Measurements from ENCODE around the gene SH3BP4.

The SH3BP4 gene

DNA sequence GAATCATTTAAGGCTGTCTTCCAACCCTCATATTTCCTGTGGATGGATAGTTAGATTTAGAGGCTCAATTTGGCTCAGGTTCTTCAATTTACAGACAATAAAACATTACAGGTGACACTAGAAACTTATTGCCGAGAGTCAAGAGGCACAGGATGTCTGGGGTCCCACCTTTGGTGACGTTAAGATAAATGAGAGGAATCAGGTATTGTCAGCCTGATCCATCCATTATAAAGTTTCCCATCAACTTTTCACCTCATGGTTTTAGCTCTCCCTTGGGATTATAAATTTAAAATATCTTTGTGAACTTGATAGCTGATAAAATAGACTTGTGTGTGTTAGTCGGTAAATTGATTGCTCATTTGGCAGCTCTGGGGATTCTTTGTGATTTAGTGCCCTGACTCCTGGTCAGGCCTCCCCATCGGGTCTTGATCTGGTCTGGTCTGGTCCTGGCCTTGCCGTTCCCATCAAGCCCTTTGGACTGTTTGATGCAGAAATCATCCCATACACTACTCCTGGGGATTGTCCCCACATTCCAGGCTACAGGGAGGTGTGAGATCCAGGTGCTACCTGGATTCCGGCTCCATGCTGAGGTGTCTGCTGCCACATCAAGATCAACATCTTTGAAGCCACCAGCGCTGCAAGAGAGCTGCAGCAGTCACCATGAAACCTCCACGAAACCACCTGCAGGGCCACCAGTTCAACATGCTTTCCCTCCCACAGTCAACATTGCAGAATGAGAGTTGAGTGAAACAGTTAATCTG, 130.9 kb downstream of the SH3BP4 start:
- TF ChIP-seq Cebpa-rat (IDR thresholded peaks at IDR 0.05): no peak
- H3K9me3 ChIP-seq: peaks cover 29% of the 10 kb centered on the region
- H3K27ac ChIP-seq: no peak overlapping the region
- H3K36me3 ChIP-seq: no peaks in the 10 kb centered on the region
- no peaks in the 10 kb centered on the region for H4K20me1 ChIP-seq
- no peak overlapping the region for H3K9ac ChIP-seq
- no peaks in the 10 kb centered on the region for H3K27me3 ChIP-seq
- no peak overlapping the region for H3K4me3 ChIP-seq
- H3K4me2 ChIP-seq: no peak overlapping the region
- no peaks in the 10 kb centered on the region for H3K4me1 ChIP-seq

DNA sequence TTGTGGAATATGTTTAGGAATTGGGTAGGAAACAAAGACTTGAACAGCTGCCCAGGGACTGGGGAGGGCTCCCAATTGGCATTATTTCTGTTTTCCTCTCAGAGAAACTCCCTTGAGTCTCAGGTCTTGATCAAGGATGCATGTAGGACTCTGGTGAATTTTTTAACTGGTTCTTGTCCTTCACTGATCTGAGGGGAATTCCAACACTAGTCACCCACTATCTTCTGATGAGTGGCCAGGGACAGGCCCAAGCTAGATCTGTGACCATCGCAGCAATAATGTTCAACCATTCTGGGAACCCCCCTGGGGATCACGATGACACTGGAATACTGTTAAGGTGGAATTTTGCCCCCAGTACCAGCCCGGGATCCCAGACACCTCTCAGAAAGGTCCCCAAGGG, 132.0 kb downstream of the SH3BP4 start:
- no peaks in the 10 kb centered on the region for H3K4me1 ChIP-seq
- no peak overlapping the region for H3K9ac ChIP-seq
- H3K4me3 ChIP-seq: no peak overlapping the region
- H3K36me3 ChIP-seq: no peaks in the 10 kb centered on the region
- peaks cover 29% of the 10 kb centered on the region for H3K9me3 ChIP-seq
- no peak overlapping the region for H3K27ac ChIP-seq
- no peaks in the 10 kb centered on the region for H4K20me1 ChIP-seq
- H3K27me3 ChIP-seq: no peaks in the 10 kb centered on the region
- H3K4me2 ChIP-seq: no peak overlapping the region
- TF ChIP-seq Cebpa-rat (IDR thresholded peaks at IDR 0.05): no peak

DNA sequence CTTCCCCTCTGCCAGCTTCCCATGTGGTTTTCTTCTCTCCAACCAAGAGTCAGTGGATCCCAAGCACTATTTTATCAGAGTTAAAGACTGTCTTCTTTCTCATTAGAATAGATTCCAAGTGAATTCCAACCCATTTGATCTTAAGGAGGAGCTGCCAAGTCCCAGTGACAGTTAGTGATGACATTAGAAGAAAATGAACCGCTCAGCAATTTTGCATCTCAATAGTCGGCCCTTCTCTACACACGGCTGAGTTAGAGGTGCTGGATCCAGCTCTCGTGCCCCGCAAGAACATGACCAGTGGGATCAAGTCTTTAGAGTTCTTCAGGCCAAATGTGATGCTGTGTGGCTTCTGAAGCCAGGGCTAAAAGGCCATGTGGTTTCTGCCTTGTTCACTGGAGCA, 132.6 kb downstream of the SH3BP4 start:
- H4K20me1 ChIP-seq: no peaks in the 10 kb centered on the region
- H3K4me3 ChIP-seq: no peak overlapping the region
- H3K4me2 ChIP-seq: no peak overlapping the region
- no peak for TF ChIP-seq Cebpa-rat (IDR thresholded peaks at IDR 0.05)
- peaks cover 29% of the 10 kb centered on the region for H3K9me3 ChIP-seq
- no peaks in the 10 kb centered on the region for H3K36me3 ChIP-seq
- no peak overlapping the region for H3K9ac ChIP-seq
- no peaks in the 10 kb centered on the region for H3K27me3 ChIP-seq
- no peak overlapping the region for H3K27ac ChIP-seq
- H3K4me1 ChIP-seq: no peaks in the 10 kb centered on the region

DNA sequence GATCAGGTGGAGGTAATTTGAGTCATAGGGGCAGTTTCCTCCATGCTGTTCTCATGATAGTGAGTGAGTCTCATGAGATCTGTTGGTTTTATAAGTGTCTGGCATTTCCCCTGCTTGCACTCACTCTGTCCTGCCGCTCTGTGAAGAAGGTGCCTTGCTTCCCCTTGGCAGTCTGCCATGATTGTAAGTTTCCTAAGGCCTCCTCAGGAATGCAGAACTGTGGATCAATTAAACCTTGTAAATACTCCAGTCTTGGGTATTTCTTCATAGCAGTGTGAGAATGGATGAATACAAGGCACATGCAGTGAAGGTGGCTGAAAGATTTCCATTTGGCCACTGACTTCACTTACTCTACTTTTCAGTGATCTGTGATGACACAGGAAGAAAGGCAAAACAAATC, 133.7 kb downstream of the SH3BP4 start:
- Histone ChIP-seq H3K27ac (no peak overlapping the region), H4K20me1 (no peaks in the 10 kb centered on the region), H3K9me3 (peaks cover 29% of the 10 kb centered on the region), H3K4me1 (no peaks in the 10 kb centered on the region), H3K4me2 (no peak overlapping the region), H3K27me3 (no peaks in the 10 kb centered on the region), H3K9ac (no peak overlapping the region), H3K36me3 (no peaks in the 10 kb centered on the region), H3K4me3 (no peak overlapping the region)
- no peak for TF ChIP-seq Cebpa-rat (IDR thresholded peaks at IDR 0.05)

DNA sequence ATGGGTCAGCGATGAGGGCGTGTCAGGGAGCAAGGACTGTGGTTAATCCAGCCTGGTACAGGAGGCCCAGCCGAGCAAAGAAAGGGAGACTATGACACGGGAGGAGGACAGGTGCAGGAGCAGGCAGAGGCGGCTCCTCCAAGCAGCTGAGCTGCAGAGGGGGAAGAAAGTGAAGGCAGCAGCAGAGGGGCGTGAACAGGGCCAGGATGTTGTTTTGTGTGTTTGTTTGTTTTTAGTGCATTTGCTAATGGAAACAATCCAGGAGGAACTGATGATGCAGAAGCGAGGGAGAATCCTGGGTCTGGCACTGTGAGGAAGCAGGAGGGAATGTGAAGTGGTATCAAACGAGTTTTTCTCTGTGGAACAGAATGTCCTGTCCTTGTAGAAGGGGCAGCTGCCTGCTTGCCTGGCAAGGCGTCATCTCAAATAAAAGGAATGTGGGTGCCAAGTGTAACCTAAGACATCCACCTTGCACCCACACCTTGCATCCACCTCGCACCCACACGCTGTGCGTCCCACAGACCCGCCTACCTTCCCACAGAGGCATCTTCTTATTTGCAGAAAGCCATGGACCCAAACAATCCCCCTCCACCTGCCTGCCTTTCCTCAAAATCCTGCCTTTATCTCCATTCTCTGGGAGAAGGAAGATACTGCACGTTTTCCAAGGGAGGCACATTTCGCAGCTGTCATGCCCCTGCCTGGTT, 134.8 kb downstream of the SH3BP4 start:
- no peaks in the 10 kb centered on the region for H4K20me1 ChIP-seq
- H3K4me1 ChIP-seq: no peaks in the 10 kb centered on the region
- peaks cover 23% of the 10 kb centered on the region for H3K9me3 ChIP-seq
- H3K27me3 ChIP-seq: no peaks in the 10 kb centered on the region
- no peak overlapping the region for H3K4me2 ChIP-seq
- H3K27ac ChIP-seq: no peak overlapping the region
- H3K36me3 ChIP-seq: no peaks in the 10 kb centered on the region
- H3K9ac ChIP-seq: no peak overlapping the region
- TF ChIP-seq Cebpa-rat (IDR thresholded peaks at IDR 0.05): no peak
- no peak overlapping the region for H3K4me3 ChIP-seq

DNA sequence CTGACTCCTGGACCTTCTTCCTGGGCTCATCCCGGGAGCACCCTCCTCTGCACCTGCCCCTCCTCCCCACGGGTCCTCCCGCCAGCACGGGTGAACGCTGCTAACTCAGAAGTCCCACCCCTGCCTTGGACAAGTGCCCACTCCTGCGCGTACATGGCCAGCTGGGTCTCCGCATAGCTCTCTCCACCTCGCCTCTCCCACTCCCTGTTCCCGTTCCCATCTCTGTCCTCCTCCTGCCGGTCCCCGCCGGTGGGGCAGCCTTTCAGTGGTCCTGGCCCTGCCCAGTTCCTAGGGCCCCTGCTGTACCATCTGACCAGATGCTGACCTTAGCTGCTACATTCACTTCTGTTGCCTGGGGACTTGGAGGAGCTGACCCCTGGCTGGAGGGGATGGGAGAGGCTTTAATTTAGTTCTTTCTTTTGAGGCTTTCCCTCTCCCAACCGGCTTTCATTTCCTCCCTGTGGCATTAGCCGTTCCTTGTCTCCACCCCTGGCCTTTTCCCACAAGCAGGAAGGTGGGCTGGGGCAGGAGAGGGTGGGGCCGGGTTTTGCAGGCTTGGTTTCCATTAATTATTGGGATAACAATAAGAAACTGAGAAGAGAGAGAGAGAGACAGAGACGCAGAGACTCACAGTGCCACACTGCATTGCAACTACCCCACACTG, 136.1 kb downstream of the SH3BP4 start:
- H3K36me3 ChIP-seq: no peaks in the 10 kb centered on the region
- H3K4me2 ChIP-seq: no peak overlapping the region
- H3K27ac ChIP-seq: no peak overlapping the region
- no peaks in the 10 kb centered on the region for H4K20me1 ChIP-seq
- no peaks in the 10 kb centered on the region for H3K27me3 ChIP-seq
- H3K4me1 ChIP-seq: no peaks in the 10 kb centered on the region
- H3K4me3 ChIP-seq: no peak overlapping the region
- H3K9ac ChIP-seq: no peak overlapping the region
- no peak for TF ChIP-seq Cebpa-rat (IDR thresholded peaks at IDR 0.05)
- H3K9me3 ChIP-seq: peaks cover 18% of the 10 kb centered on the region

DNA sequence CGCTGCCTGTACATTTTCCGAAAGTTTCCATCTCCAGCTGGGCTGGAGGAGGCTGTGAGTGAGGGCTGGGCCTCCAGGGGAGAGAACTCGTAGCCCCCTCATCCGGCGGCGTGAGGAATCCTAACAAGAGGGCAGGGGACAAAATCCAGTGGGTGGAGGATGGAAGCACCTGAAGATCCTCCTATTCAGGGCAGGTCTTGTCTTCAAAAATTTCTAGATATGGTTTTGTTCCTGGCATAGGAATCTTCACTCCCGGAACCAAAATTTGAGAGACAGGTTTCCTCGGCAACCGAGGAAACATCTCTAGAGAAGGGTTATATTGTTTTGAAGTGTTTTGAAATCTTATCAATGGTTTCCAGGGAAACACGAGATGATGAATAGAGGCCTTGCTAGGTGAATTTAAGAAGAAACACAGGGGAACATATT, 136.7 kb downstream of the SH3BP4 start:
- peaks cover 18% of the 10 kb centered on the region for H3K9me3 ChIP-seq
- no peak for TF ChIP-seq Cebpa-rat (IDR thresholded peaks at IDR 0.05)
- no peaks in the 10 kb centered on the region for H3K4me1 ChIP-seq
- no peak overlapping the region for H3K27ac ChIP-seq
- no peak overlapping the region for H3K9ac ChIP-seq
- no peaks in the 10 kb centered on the region for H3K27me3 ChIP-seq
- no peak overlapping the region for H3K4me3 ChIP-seq
- no peak overlapping the region for H3K4me2 ChIP-seq
- H4K20me1 ChIP-seq: no peaks in the 10 kb centered on the region
- no peaks in the 10 kb centered on the region for H3K36me3 ChIP-seq

DNA sequence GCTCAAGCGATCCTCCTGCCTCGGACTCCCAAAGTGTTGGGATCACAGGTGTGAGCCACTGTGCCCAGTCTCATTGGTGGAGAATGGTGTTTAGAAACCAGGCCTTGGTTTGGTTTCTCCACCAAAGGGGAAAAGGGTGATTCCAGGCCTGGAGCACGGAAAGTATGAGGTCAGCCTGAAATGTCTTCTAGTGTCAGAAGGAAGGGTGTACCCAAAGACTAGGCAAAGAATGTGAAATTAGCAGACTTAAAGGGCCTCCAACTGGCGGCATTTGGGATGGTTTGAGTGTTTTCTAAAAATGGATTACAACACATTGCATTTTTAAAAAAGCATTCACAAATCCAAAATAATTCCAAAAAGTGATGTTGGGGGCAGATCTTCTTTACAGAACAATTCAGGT, 139.6 kb downstream of the SH3BP4 start:
- Histone ChIP-seq H3K4me3 (no peak overlapping the region), H4K20me1 (no peaks in the 10 kb centered on the region)

DNA sequence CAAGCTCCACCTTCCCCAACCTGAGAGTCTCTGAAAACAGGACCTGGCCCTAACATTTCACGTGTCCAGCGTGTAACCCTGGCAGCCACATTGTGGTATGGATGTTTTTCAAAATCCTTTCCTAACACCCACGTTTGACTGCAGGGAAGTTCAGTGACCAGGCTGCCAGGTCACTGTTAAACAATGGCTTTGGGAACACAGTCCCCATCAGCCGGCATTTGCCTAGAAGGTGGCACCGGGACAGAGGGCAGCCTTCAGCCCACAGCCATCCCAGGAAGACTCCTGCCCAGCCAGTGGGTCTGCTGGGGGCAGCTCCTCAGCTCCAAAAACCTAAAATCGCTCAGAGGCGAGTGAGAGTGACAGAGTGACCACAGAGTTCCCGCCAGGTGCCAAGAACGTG, 140.2 kb downstream of the SH3BP4 start:
- Histone ChIP-seq H3K27me3 (no peaks in the 10 kb centered on the region), H3K4me2 (no peak overlapping the region), H3K27ac (no peak overlapping the region), H3K36me3 (no peaks in the 10 kb centered on the region), H3K9ac (no peak overlapping the region), H4K20me1 (no peaks in the 10 kb centered on the region), H3K9me3 (no peaks in the 10 kb centered on the region), H3K4me3 (no peak overlapping the region), H3K4me1 (peaks cover 7% of the 10 kb centered on the region; the same call in 1 of the 2 replicates)
- TF ChIP-seq Cebpa-rat (IDR thresholded peaks at IDR 0.05): no peak

More for the DNA sequence above, 139.6 kb downstream of the SH3BP4 start:
- Histone ChIP-seq H3K4me2 (no peak overlapping the region), H3K27me3 (no peaks in the 10 kb centered on the region), H3K9me3 (no peaks in the 10 kb centered on the region), H3K4me1 (peaks cover 7% of the 10 kb centered on the region; the same call in 1 of the 2 replicates), H3K27ac (no peak overlapping the region), H3K9ac (no peak overlapping the region), H3K36me3 (no peaks in the 10 kb centered on the region)
- no peak for TF ChIP-seq Cebpa-rat (IDR thresholded peaks at IDR 0.05)

Data from BLaER1 (cell line).